ENCODE data around the gene AMDHD2.
"Not testable (repeated sequence)": the region's sequence is repeated elsewhere in the genome, so short reads cannot be mapped to it uniquely, and the experiment has no call there.

The AMDHD2 gene

DNA sequence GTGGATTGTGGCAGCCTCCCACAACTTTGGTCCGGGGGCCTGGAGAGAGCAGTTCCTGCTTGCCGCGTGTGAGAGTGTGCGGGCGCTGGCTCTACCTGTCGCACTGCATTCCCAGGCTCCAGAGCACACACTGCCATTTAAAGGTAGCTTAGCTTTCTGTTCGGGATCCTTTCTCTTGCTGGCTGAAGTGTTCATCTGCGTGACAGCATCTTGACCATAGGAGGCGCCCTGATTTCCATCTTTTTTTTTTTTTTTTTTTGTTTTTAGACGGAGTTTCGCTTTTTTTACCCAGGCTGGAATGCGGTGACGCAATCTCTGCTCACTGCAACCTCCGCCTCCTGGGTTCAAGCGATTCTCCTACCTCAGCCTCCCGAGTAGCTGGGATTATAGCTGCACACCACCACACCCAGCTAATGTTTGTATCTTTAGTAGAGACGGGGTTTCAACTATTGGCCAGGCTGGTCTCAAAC is 31.3 kb downstream of the AMDHD2 start:
- not testable (repeated sequence) for H3K4me1 Mint-ChIP-seq (ENCODE audit: low read depth in 2 of 2); H3K4me3 Mint-ChIP-seq; DNase-seq; H3K36me3 Mint-ChIP-seq (ENCODE audit: insufficient read depth); H3K27ac Mint-ChIP-seq; H3K27me3 Mint-ChIP-seq; ATAC-seq (replicated peaks); H3K9me3 Mint-ChIP-seq

DNA sequence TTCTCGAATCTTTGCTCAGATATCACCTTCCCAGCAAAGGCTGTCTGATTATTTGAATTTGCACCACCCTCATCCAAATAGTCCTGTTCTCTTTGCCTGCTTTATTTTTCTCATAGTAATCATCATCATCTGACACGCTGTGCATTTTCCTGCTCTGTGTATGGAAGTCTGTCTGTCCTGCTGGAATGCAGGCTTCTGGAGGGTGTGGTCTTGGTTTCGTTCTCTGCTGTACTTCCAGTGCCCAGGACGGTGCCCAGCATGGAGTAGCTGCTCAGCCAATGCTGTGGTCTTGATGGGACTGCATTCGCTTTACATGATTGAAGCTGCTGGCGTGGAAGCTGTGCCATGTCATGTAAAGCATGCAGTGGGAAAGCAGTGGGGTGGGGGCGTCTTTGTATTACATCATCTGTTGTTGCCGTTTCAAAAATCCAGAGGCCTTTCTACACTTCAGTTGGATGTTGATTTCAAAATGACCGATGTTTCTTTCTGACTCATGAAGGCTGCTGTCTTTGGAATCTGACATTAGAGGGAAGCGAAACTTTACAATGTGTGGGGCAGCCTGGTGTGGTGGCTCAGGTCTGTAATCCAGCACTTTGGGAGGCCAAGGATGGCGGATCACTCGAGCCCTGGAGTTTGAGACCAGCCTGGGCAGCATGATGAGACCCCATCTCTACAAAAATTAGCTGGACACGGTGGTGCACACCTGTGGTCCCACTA is 34.7 kb downstream of the AMDHD2 start:
- not testable (repeated sequence) for ATAC-seq (replicated peaks); H3K4me3 Mint-ChIP-seq; H3K9me3 Mint-ChIP-seq; DNase-seq; H3K27ac Mint-ChIP-seq; H3K4me1 Mint-ChIP-seq (ENCODE audit: low read depth in 2 of 2); H3K36me3 Mint-ChIP-seq (ENCODE audit: insufficient read depth); H3K27me3 Mint-ChIP-seq

DNA sequence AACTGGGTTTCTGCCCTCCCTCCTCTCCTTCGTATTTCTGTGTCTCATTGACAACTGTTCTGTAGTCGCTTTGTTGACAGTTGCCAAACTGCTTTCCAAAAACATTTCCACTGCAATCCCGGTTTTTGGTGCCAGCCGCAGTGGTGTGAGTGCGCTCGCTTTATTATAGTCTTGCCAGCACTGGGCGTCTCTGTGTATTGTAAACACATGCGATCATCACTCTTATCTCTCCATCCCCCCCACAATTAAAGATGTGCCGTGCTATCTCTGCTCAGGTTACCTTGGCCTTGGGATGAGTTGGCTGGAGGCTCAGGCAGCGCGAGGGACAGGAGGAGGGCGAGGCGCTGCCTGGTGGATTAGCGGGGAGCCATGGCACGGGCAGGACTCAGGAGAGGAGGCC is 37.0 kb downstream of the AMDHD2 start:
- H3K4me3 Mint-ChIP-seq; DNase-seq; H3K36me3 Mint-ChIP-seq (ENCODE audit: insufficient read depth); H3K9me3 Mint-ChIP-seq; H3K27ac Mint-ChIP-seq; H3K4me1 Mint-ChIP-seq (ENCODE audit: low read depth in 2 of 2); ATAC-seq (replicated peaks); H3K27me3 Mint-ChIP-seq: not testable (repeated sequence)

DNA sequence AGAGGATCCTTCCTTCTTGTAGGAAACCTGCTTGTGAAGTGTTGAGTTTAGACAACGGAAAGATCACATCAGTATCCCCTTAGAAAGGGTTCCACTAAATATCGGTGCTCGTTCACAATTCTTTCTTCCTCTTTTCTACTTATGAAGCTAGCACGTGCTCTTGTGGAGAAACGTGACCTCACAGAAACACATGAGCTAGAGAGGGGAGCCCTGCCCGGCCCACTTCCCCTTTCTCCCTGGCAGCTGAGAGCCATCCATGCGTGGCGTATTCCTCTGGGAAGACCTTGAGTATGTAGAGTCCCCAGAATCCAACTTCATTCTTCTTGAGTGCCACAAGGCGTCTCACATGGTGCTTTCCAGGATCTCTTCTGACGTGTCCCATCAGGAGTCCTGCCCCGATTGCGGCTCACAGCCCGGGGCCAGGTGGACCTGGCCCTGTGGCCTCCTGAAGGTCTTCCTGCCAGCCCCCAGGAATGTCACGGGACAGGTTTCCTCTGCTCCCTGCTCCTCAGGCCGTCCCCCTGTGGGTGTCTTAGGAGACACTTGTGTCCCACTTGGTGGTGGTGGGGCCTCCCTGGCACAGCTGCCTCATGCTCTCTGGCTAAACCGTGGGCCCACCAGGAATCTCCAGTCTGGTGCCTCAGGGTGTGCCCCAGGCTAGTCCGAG is 40.1 kb downstream of the AMDHD2 start:
- H3K27me3 Mint-ChIP-seq; H3K9me3 Mint-ChIP-seq; H3K4me3 Mint-ChIP-seq; H3K36me3 Mint-ChIP-seq (ENCODE audit: insufficient read depth); DNase-seq; H3K27ac Mint-ChIP-seq; H3K4me1 Mint-ChIP-seq (ENCODE audit: low read depth in 2 of 2): not testable (repeated sequence)
- ATAC-seq (replicated peaks) = peak; percentile 45

DNA sequence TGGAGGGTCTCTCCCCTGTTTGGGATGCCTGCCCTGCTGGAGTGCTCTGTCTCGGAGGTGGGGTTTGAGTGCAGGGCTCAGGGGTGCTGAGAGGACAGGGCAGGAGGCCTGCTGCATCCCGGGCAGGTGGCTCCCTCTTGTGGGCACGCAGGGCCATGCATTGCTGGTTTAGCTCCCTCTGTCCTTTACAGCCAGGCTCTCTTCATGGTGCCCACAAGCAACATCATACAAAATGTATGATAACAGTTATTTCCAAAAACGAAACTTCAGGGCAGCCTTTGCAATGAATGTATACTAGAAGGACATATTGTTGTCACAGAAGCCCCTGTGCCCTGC is 40.6 kb downstream of the AMDHD2 start:
- not testable (repeated sequence) for H3K27ac Mint-ChIP-seq; H3K4me3 Mint-ChIP-seq; H3K4me1 Mint-ChIP-seq (ENCODE audit: low read depth in 2 of 2); H3K36me3 Mint-ChIP-seq (ENCODE audit: insufficient read depth); H3K27me3 Mint-ChIP-seq; H3K9me3 Mint-ChIP-seq
- peak; percentile 54 to 66 (median 66) for DNase-seq
- peak; percentile 96 for ATAC-seq (replicated peaks)

DNA sequence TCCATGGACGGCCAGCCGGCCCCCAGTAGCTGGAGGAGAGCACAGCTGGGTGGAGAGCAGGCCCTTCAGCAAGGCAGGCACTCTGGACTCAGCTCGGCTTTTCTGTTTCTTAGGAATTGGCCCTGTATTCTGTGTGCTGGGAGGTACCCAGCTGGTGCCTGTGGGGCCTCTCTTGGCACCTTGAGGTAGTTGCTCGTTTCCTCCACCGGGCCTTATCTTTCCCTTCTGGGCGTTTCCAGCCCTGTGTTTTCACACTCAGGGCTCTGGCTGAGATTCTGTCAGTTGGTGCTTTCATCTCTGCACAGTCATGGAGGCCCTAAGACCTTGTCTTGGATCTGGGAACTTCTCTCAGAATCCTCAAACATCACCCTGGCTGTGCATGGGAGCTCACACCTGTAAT is 47.3 kb downstream of the AMDHD2 start:
- ATAC-seq (replicated peaks); H3K4me1 Mint-ChIP-seq (ENCODE audit: low read depth in 2 of 2); H3K4me3 Mint-ChIP-seq; H3K27me3 Mint-ChIP-seq; H3K9me3 Mint-ChIP-seq; DNase-seq; H3K36me3 Mint-ChIP-seq (ENCODE audit: insufficient read depth); H3K27ac Mint-ChIP-seq: not testable (repeated sequence)

DNA sequence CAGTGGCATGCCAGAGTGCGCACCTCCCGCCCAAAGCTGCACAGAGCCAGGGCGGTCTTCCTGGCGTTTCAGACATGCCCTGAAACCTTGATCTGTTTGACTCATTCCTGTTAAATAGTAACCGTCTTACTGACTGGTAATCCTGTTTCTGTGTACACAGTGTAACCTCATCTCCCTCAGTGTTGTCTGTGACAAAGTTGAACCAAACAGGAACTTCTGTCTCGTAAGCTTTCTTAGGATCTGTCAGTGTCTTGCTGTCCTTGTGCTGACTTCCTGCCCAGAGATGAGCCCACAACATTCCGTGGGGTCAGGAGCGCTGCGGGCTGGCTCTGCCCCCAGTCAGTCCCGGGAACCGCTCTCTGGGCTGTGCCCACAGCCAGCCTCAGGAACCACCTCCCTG is 48.4 kb downstream of the AMDHD2 start:
- H3K9me3 Mint-ChIP-seq; ATAC-seq (replicated peaks): not testable (repeated sequence)

DNA sequence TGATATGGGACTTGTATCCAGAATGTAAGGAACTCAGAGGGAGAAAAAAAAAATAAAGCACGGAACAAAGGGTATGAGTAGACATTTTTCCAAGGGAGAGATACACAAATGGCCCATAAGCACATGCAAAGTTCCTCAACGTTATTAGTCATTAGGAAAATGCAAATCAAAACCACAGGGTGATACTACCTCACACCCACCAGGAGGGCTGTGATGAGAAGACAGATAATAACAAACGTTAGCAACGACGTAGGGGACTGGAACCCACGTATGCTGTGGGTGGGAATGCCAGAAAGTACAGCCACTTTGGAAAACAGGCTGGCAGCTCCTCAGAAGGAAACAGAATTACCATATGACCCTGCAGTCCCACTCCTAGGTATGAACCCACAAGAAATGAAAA is 52.5 kb downstream of the AMDHD2 start:
- not testable (repeated sequence) for H3K27ac Mint-ChIP-seq; H3K4me1 Mint-ChIP-seq (ENCODE audit: low read depth in 2 of 2); H3K4me3 Mint-ChIP-seq; H3K27me3 Mint-ChIP-seq; DNase-seq; ATAC-seq (replicated peaks); H3K9me3 Mint-ChIP-seq; H3K36me3 Mint-ChIP-seq (ENCODE audit: insufficient read depth)

More for the DNA sequence above, 48.4 kb downstream of the AMDHD2 start:
- not testable (repeated sequence) for DNase-seq; H3K27me3 Mint-ChIP-seq; H3K4me3 Mint-ChIP-seq; H3K4me1 Mint-ChIP-seq (ENCODE audit: low read depth in 2 of 2); H3K27ac Mint-ChIP-seq; H3K36me3 Mint-ChIP-seq (ENCODE audit: insufficient read depth)

DNA sequence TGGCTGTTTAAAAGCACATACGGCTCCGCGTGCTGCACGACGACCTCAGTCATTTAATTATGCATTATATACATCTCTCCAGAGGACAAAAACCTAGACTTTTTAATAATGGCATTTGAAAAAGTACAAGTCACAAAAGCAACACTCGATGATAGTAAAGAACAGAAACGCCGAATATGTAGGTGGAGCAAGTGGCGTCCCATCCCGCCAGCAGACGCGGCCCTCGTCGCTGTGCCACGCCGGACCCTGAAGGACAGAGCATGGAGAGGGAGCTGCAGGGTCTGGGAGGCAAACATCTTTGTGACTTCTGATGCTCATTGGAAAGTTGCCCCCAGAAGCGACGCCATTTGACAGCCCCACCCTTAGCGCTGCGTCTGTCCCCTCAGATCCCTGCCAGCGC is 55.7 kb downstream of the AMDHD2 start:
- not testable (repeated sequence) for H3K36me3 Mint-ChIP-seq (ENCODE audit: insufficient read depth); H3K4me3 Mint-ChIP-seq; DNase-seq; H3K4me1 Mint-ChIP-seq (ENCODE audit: low read depth in 2 of 2); H3K9me3 Mint-ChIP-seq; H3K27ac Mint-ChIP-seq; ATAC-seq (replicated peaks); H3K27me3 Mint-ChIP-seq

DNA sequence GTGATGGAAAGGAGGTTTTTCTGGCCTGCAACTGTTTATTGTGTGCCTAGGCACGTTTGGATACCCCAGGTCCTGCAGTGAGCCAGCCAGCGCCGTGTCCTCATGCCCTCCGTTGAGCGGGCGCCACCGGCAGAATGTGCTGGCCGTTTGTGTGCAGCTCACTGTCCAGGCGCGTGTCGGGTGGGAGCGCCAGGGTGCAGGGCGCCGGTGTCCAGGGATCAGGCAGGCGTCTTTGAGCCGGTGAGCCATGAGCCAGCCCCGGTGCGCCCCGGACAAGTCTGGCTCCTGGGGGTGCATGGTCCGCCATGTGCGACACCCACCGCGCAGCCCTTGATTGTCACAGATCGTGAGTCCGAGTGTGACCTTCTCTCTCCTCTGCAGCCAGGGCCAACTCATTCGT is 56.9 kb downstream of the AMDHD2 start:
- not testable (repeated sequence) for H3K4me1 Mint-ChIP-seq (ENCODE audit: low read depth in 2 of 2); H3K27me3 Mint-ChIP-seq; H3K4me3 Mint-ChIP-seq; ATAC-seq (replicated peaks); H3K9me3 Mint-ChIP-seq; H3K27ac Mint-ChIP-seq; DNase-seq; H3K36me3 Mint-ChIP-seq (ENCODE audit: insufficient read depth)

DNA sequence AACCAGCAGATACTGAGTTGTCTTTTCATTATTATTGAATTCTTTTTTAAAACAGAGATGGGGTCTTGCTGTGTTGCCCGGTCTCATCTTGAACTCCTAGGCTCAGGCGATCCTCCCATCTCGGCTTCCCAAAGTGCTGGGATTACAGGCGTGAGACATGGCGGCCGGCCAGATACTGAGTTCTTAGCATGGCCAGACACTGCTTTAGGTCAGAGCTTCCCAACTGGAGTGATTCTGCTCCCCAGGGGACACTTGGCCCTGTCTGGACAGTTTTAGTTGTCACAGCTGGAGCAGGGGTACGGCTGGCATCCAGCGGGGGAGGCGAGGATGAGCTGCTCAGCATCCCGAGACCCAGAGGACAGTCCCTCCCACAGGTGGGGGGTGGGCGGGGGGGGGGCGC is 58.7 kb downstream of the AMDHD2 start:
- H3K9me3 Mint-ChIP-seq; H3K4me3 Mint-ChIP-seq; H3K27me3 Mint-ChIP-seq; DNase-seq; H3K27ac Mint-ChIP-seq; H3K4me1 Mint-ChIP-seq (ENCODE audit: low read depth in 2 of 2); H3K36me3 Mint-ChIP-seq (ENCODE audit: insufficient read depth); ATAC-seq (replicated peaks): not testable (repeated sequence)

DNA sequence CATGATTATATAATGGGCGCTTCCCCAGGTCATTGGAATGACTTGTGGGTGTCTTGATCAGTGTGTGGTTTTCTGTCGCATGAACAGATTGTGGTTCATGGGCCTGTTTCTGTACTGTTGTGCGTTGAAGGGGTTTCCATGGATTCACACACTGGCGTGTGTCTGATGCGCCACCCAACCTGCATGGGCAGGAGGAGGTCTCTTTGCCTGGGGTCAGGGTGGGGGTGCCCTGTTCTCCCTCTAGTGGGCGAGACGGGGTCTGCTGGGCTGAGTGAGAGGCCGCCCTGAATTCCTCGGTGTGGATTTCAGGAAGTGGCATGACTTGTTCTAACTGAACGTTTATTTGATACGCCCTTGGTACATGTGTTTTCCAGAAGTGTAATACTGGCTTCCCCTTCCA is 60.0 kb downstream of the AMDHD2 start:
- ATAC-seq (replicated peaks) = peak; percentile 46

DNA sequence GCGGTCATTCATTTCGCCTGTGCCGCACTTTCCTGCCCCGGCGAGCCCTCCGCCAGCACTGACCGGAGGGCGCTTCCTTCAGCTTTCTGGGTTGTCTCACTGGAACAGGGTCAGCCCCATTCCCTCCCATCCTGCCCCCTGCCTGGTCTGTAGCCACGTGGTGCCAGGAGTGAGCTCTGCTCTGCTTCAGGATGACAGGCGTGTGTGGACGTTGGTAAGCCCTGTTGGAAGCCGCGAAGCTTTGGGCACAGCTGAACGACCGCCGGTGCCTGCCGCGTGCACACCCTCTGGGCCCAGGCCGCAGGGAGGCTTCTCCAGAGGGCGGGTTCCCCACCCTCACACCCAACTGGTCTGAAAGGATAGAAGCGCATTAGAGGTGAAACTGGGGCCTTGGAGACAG is 60.6 kb downstream of the AMDHD2 start:
- not testable (repeated sequence) for H3K36me3 Mint-ChIP-seq (ENCODE audit: insufficient read depth); H3K27me3 Mint-ChIP-seq; H3K27ac Mint-ChIP-seq; H3K4me1 Mint-ChIP-seq (ENCODE audit: low read depth in 2 of 2); DNase-seq; H3K9me3 Mint-ChIP-seq; ATAC-seq (replicated peaks); H3K4me3 Mint-ChIP-seq

More for the DNA sequence above, 60.0 kb downstream of the AMDHD2 start:
- not testable (repeated sequence) for H3K4me3 Mint-ChIP-seq; H3K4me1 Mint-ChIP-seq (ENCODE audit: low read depth in 2 of 2); DNase-seq; H3K27ac Mint-ChIP-seq; H3K9me3 Mint-ChIP-seq; H3K27me3 Mint-ChIP-seq; H3K36me3 Mint-ChIP-seq (ENCODE audit: insufficient read depth)

Data from effector memory CD8-positive, alpha-beta T cell (primary cell).